CD1c-positive myeloid dendritic cell (primary cell): ENCODE data around the gene GIPC3.
"Not testable (repeated sequence)": the region's sequence is repeated elsewhere in the genome, so short reads cannot be mapped to it uniquely, and the experiment has no call there.

Experiments used
- DNase-seq: peaks from one replicate; pipeline ENCODE4 v3.0.0-alpha.2; 2016; ENCODE audit errors: extremely low spot score

GIPC3 gene

DNA sequence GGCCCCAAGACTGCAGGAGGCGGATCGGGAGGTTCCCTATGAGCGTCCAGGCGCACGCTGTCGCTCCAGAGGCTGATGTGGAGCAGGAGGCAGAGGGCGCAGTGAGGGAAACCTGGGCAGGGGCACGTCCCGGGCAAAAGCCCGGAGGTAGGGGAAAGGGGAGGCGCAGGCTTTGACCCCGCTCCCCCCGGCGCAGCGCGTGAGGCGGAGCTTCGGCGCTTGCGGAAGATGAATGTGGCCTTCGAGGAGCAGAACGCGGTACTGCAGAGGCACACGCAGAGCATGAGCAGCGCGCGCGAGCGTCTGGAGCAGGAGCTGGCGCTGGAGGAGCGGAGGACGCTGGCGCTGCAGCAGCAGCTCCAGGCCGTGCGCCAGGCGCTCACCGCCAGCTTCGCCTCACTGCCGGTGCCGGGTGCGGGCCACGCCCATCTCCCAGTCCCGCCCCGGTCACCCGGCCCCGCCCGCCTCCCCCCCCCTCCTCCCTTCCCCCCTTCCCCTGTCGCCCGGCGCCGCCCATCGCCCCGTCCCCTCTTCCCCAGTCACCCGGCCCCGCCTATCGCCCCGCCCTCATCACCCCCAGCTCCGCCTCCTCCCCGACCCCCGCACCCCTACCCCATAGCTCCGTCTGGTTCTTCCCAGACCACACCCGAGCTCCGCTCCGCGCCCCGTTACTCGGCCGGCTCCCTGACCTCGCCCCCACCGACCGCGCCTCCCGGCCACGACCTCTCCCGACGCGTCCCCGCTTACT, 8.4 kb upstream of the GIPC3 start:
- peak; percentile 53 for DNase-seq

DNA sequence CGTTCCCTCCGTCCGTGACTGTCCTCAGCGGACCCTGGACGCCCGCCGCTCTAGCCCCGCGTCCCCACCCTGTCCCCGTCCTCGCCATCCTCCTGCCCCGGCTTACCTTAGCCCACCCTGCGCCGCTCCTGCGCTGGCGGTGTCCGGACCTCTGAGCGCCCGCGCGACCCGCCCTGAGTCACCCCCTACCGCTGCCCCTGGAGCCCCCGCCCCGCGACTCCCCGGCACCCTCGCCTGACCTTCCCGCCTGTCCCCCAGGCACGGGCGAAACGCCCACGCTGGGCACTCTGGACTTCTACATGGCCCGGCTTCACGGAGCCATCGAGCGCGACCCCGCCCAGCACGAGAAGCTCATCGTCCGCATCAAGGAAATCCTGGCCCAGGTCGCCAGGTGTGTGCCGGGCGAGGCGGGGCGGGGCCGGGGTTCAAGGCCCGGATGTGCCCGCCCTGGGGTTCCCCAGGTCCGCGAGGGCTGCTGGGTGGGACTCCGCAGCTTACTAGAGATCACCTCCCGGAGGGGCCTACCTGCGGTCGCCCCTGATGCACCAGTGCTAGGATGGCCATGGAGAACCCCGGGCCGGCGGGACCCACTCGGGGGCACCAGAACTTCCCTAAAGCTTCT, 7.4 kb upstream of the GIPC3 start:
- no peak for DNase-seq

DNA sequence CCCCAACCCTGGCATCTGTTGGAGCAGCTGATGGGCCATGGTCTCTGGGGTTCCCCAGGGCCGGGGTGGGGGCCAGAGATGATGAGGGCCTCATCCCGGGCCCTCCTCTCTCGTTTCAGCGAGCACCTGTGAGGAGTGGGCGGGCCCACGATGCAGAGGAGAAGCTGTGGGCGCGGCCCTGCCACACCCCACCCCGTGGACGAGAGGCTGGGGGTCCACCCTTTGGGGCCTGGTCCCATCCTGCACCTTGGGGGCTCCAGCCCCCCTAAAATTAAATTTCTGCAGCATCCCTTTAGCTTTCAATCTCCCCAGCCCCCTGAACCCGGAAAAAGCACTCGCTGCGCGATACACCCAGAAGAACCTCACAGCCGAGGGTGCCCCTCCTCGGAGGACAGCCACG, 6.9 kb upstream of the GIPC3 start:
- DNase-seq = no peak

DNA sequence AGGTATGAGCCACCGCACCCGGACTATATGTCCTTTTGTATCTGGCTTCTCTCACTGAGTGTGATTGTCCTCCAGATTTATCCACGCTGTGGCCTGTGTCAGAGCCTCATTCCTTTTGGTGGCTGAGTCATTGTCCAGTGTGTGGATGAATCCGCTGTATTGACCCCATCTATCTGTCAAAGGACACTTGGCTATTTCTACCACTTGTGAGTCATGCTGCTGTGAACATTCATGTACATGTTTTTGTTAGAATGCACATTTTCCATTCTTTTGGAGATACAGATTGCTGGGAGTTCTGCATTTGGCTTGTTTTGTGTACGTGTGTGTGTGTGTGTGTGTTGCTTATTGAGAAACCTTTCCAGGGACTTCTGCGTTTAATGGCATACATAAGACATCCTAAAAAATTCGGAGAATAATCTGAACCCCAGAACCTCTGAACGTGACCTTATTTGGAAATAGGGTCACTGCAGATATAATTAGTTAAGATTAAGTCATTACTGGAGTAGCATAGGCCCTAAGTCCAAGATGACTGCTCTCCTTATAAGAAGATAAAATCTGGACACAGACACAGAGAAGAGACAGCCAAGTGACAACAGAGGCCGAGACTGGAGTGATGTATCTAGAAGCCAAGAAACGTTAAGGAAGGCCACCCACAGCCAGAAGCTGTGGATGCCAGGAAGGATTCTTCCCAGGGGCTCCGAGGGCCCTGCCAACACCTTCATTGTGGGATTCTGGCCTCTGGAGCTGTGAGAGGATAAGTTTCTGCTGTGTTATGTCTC, 4.9 kb upstream of the GIPC3 start:
- peak; percentile 79 for DNase-seq

DNA sequence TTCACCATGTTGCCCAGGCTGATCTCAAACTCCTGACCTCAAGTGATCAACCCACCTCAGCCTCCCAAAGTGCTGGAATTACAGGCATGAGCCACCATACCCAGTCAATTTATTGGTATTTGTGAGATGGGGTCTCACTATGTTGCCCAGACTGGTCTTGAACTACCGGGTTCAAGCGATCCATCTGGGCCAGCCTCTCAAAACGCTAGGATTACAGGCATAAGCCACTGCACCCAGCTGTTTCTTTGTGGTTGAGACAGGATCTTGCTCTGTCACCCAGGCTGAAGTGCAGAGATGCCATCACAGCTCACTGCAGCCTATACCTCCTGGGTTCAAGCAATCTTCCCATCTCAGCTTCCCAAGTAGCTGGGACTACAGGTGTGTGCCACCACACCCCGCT, 3.5 kb upstream of the GIPC3 start:
- not testable (repeated sequence) for DNase-seq

DNA sequence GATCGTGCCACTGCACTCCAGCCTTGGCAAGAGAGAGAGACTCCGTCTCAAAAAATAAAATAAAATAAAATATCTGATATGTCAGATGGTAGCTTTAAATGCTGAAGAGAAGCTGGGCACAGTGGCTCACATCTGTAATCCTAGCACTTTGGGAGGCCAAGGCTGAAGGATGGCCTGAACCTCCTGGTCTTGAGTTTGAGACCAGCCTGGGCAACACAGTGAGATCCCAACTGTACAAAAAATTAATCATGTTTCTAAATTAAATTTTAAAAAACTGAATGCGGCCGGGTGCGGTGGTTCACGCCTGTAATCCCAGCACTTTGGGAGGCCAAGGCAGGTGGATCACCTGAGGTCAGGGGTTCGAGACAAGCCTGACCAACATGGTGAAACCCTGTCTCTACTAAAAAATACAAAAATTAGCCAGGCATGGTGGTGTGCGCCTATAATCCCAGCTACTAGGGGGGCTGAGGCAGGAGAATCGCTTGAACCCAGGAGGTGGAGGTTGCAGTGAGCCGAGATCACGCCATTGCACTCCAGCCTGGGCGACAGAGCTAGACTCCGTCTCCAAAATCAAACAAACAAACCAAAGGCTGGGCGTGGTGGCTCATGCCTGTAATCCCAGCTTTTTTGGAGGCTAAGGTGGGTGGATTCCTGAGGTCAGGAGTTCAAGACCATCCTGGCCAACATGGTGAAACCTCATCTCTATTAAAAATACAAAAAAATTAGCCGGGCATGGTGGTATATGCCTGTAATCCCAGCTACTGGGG, 1.1 kb upstream of the GIPC3 start:
- DNase-seq = not testable (repeated sequence)

DNA sequence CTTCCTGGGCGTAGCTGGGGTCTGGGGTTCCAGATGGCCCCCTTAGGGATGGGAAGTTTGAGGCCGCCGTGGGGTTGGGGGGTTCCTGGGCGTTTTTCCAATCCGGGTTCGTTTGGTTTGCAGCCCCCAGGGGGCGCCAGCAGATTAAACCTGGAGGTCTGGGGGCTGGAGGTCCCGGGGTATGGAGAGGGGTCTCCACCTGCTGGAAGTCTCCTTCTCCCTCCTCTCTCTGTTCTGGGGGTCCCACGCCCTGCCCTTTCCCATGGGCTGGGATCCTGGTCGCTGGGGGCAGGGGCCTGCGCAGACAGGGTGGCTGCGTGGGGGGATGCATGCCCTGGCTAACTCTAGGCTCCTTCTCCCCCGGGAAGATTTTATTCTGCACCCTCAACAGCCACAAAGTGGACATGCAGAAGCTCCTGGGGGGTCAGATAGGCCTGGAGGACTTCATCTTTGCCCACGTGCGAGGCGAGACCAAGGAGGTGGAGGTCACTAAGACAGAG, 899 bp downstream of the GIPC3 start:
- DNase-seq = no peak

DNA sequence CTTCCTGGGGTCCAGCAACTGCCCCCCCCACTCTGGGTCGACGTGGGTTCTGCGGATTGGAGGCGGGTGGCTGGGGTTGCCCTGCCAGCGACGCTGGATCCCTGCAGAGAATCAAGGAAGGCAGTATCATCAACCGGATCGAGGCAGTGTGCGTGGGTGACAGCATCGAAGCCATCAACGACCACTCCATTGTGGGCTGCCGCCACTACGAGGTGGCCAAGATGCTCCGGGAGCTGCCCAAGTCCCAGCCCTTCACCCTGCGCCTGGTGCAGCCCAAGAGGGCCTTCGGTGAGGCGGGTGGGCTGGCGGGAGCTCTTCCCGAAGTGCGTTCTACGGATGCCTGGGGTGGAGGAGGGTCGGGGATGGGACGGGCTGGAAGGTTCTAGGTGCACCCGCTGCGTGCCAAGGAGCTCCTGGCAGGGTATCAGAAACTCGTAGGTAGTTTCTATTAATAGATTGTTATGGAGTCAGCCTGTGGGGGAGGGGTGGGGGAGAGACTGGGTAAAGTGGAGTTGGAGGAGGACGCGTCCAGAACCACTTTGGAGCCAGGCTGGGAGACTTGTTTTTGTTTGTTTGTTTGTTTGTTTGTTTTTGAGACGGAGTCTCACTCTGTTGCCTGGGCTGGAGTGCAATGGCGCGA, 1.5 kb downstream of the GIPC3 start:
- DNase-seq = no peak

DNA sequence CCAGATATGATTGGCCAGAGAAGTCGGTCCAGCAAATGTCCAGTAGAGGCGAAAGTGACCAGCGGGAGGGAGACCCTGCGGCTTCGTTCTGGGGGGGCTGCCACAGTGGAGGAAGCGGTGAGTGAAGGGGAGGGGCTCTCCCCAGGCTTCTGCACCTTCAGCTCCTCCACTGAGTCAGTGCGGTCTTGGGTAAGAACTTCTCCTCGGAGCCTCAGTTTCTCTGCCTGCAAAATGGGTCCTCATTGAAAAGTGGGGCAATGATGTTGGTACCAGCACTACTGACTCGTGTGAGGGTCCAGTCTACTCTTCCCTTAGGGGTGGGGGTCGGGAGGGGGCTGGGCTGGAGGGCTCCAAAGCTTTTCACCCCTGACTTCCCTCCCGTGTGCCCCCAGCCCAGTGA, 4.2 kb downstream of the GIPC3 start:
- DNase-seq = no peak

DNA sequence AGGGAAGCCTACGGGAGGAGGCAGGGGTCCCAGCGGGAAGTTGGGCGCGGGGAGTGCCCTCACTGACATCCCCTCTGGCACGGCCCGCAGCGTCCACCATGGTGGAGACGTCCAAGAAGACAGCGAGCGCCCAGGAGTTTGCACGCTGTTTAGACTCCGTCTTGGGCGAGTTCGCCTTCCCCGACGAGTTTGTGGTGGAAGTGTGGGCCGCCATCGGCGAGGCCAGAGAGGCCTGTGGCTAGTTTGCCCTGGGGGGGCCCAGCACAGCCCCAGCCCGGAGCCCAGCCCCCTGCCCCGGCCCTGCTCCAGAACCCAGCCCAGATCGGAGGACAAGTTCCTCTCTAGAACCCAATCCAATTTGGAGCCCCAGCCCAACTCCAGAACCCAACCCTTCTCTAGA, 4.7 kb downstream of the GIPC3 start:
- no peak for DNase-seq

DNA sequence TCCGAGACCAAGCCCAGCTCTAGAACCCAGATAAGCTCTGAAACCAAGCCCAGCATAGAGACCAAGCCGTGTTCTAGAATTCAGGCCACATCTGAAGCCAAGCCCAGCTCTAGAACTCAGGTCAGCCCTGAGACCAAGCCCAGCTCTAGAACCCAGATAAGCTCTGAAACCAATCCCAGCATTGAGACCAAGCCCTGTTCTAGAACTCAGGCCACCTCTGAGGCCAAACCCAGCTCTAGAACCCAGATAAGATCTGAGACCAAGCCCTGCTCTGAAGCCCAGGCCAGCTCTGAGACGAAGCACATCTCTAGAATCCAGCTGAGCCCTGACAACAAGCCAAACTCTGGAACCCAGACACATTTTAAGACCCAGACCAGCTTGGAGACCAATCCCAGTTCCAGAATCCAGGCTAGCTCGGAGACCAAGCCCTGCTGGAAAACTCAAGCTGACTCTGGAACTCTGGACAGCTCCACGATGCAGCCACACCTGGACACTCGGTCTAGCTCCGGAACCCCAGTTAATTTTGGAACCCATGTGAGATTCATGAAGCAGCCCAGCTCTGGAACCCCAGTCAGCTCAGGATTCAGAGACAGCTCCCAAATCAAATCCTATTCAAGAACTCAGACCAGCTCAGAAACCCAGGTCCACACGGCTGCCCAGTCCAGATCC, 5.8 kb downstream of the GIPC3 start:
- no peak for DNase-seq

DNA sequence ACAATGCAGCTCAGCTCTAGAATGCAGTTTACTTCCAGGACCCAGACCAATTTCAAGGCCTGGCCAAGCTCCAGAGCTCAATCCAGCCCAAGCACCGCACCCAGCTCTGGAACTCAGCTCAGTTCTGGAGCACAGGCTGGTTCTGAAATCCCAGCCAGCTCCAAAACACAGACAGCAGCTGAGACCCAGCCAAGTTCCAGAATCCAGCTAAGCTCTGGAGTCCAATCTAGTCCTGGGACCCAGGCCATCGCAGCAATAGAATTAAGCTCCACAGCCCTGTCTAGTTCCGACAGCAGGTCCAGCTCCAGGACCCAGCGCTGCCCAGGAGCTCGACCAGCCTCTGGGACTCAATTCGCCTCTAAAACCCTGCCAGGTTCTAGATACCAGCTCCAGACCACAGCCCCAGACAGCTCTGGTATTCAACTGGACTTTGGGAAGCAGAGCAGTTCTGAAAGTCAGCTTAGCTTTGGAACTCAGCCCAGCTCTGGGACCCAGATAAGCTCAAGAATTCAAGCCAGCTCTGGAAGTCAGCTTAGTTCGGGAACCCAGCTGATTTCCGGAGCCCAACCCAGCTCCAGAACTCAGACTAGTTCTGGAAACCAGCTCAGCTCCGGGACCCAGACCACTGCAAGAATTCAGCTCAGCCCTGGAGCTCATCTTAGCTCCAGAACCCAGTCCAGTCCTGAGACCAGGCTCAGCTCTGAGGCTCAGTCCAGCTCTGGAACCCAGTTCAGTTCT, 6.8 kb downstream of the GIPC3 start:
- no peak for DNase-seq

DNA sequence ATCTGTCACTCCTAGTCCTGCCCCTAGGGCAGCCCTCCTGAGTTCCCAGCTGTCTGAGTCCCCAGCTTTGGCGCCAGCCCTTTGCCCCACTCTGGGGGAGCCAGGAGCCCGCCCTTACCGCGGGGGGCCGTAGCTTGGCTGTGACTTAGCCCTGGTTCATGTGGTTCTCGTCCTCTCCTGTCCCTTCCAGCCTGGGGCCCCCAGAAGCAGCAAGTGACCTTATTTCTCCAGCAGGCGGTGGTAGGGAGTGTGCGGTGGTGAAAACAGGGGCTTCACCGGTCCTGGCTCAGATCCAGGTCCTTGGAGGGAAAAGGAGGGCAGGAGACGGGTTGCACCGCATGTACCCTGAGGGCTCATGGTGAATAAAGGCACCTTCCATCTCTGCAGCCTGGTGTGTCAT, 7.9 kb downstream of the GIPC3 start:
- DNase-seq = no peak

DNA sequence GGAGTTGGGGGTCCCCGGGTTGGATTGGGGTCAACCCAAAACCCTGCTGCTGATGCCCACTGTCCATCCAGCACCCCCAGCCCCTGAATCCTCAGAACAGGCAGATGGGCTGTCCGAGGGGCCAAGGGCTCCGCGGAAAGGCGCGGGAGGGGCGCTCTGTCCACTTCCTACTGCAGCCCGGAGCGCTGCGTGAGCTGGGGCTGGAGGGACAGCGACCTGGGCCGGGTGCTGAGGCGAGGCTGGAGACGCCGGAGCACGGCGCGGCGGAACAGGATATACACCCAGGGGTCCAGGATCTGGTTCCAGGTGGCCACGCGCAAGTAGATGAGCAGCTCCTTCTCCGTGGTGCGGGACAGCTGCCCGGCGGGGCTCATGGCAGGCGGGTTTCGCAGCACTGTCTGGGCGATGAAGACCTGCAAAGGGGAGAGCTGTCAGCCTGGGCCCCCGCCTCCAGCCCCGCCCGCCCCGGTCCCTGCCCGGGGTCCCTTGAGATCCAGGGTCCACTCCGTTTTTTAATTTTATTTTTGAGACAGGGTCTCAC, 10.3 kb downstream of the GIPC3 start:
- DNase-seq = no peak

DNA sequence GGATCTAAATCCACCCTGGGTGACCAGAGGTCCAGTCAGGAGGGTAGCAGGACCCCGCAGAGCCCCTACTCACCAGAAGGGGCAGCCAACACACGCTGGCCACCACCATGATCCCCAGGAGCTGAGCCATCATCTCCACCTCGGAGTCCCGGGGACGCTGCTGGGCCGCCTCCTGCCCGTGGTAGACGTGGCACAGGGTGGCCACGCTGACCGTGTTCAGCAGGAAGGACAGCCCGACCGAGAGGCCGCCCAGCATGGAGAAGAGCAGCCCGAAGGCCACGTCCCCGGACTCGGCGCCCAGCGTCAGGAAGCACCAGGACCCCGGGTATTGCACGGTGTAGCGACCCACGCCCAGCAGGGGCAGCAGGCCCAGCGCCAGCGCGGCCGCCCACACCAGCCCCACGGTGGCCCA, 14.5 kb downstream of the GIPC3 start:
- no peak for DNase-seq

DNA sequence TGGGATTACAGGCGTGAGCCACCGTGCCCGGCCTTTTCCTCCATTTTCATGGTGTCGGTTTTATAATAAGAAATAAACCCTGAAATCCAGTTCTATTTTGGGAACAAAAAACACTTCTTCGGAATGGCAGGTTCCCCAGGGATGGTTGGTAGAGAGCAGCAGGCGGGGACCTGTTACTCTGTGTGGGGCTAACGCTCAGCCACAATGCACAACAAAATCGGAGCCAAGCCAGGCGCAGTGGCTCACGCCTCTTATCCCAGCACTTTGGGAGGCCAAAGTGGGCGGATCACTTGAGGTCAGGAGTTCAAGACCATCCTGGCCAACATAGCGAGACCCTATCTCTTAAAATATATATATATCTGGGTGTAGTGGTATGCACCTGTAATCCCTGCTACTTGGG, 15.7 kb downstream of the GIPC3 start:
- DNase-seq = no peak

DNA sequence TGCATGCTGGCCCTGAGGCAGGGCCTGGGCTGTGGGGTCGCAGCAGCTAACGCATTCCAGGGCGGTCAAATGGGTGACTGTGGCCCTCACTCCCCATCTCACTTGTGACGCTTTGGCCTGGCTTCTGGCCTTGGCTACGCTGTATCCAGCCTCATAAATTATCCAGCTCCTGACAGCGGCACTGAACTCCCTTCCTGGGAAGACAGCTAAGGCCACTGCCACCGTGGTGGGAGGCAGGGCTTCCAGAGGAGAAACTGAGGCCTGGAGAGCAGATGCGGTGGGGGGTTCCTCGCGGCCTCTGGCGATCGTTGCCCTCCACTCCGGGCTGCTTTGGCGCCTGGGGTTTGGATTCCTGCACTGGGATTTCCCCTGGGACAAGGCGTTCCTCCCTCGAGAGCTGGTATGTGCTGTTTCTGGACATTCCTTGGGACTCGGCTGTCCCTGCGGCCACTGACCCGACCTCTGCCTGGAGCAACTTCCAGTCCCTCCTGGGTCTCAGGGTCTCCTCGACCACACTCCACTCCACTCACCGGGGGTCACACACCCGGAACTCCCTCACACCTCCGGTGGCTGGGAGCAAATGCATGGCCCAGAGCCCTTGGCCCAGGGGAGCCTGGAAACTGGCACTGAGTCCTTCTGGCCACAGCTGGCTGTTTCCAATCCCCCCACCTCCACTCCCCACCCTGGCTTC, 18.0 kb downstream of the GIPC3 start:
- no peak for DNase-seq

DNA sequence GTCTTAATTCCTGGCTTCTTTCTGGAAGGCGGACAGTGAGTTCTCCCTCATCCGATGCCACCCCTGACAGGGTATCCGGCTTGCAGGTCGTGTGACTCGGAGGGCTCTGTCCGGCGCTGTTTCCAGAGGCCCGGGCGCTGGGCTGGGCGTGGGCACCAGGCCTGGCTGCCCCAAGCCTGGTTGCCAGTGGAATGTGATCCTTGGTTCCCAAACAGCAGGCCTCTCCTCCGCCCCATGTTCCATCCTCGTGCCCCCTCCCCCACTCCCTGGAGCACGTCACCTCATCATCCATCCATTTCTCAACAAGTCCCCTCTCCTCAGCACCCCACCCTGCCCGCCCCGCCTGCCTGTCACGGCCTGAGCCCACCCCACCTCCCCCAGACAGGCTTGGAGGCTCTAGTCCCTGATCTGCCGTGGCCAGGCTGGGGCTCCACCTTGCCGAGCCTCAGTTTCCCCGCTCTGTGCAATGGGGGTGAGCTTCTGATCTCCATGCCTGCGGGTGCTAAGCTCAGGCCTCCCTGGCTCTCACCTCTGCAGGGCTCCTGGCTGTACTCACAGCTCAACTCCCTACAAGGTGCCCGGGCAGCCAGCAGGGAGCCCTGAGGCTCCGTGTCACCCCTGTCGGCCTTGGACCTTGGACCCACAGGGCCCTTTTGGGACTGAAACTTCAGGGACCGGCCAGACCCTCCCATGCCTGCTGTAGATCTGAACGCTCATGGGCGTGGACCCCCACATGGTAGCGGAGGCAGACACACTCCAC, 19.1 kb downstream of the GIPC3 start:
- DNase-seq = no peak

DNA sequence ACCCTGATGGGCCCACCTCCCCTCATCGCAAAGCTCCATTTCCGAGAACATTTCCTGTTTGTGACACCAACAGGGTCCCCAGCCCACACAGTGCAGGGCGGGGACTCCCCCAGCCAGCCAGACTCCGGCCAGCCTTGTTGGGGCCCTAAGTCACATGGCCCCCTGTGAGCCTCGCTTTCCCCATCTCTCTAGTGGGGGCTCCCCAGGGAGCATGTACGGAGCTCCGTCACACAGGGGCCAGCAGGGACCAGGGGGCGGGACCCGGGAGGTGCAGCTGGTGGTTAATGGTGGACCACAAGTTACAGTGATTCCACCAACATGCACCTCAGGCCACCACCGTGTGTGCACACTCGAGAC, 19.7 kb downstream of the GIPC3 start:
- peak; percentile 23 for DNase-seq
